ENCODE measurements around the gene WDR48. TPM values are rescaled to one million over a fixed set of nuclear protein-coding genes. Genes with fewer than 3 reads are reported as not detected.

The WDR48 gene
- total RNA-seq, 1 experiment from 2014 or later = 34.1 TPM

DNA sequence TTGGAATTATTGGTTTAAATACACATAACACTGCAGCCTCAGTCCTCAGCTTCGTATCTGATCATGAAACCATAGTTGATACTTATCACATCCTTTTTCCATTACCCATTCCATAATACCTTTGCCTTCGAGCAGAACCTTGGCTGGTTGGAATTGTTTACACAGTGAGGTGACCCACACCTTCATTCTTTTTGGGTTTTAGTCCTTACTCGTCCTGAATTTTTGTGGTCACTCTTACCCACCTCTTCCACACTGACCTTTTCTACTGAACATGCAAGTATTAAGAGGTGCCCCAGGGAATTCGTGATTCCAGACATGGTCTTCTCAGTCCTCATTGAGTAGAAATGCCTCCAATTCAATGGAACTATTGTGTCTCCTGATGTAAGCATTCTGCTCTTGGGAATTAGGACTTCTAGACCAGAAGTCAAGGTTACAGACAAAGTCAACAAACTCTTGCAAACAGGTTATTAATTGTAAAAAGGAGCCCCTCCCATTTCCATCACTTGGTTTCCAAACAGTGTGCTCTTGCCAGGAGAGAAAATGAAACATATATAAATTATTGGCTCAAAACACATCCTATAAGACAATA is 37.8 kb upstream of the WDR48 start:
- intact Hi-C loops (cut with micrococcal nuclease; ENCODE audit: unreplicated experiment) = no loop called here
- Mint-ChIP-seq H3K36me3 (ENCODE audit: insufficient read depth, unreplicated experiment) (no peaks in the 10 kb centered on the region), H3K4me3 (ENCODE audit: low read depth, unreplicated experiment) (no peak overlapping the region), H3K9me3 (ENCODE audit: low read depth, unreplicated experiment) (no peaks in the 10 kb centered on the region), H3K4me1 (ENCODE audit: low read depth, unreplicated experiment) (no peaks in the 10 kb centered on the region), H3K27me3 (ENCODE audit: unreplicated experiment) (peaks cover 13% of the 10 kb centered on the region), H3K27ac (ENCODE audit: unreplicated experiment) (no peak overlapping the region)
- no TSS peak for BruUV-seq (replicated peaks)
- DNase-seq = no peak
- TF ChIP-seq, protein P1, sequence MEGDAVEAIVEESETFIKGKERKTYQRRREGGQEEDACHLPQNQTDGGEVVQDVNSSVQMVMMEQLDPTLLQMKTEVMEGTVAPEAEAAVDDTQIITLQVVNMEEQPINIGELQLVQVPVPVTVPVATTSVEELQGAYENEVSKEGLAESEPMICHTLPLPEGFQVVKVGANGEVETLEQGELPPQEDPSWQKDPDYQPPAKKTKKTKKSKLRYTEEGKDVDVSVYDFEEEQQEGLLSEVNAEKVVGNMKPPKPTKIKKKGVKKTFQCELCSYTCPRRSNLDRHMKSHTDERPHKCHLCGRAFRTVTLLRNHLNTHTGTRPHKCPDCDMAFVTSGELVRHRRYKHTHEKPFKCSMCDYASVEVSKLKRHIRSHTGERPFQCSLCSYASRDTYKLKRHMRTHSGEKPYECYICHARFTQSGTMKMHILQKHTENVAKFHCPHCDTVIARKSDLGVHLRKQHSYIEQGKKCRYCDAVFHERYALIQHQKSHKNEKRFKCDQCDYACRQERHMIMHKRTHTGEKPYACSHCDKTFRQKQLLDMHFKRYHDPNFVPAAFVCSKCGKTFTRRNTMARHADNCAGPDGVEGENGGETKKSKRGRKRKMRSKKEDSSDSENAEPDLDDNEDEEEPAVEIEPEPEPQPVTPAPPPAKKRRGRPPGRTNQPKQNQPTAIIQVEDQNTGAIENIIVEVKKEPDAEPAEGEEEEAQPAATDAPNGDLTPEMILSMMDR (IDR thresholded peaks at IDR 0.05; ENCODE audit: unreplicated experiment) = no peak
- CTCF ChIA-PET = no interaction called here

DNA sequence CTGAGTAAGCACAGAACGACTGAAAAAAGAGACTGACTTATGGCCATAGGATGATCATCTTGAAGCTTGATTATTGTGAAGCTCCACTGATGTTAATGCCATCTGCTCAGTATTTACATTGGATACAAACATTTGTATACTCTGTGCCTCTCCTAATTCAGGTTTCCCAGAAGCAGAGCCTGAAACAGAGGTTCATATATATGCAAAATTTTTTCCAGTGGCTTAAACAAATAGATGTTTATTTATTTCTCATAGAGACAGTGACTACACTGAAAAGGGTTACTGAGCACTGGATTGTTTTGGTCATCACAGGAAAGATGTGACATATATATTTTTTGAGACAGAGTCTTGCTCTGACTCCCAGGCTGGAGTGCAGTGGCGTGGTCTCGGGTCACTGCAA is 36.4 kb upstream of the WDR48 start:
- H3K27ac Mint-ChIP-seq (ENCODE audit: unreplicated experiment) = no peak overlapping the region
- no peak overlapping the region for H3K4me3 Mint-ChIP-seq (ENCODE audit: low read depth, unreplicated experiment)
- peaks cover 13% of the 10 kb centered on the region for H3K27me3 Mint-ChIP-seq (ENCODE audit: unreplicated experiment)
- H3K4me1 Mint-ChIP-seq (ENCODE audit: low read depth, unreplicated experiment) = no peaks in the 10 kb centered on the region
- BruUV-seq (replicated peaks) = no TSS peak
- no peak for DNase-seq
- no peaks in the 10 kb centered on the region for H3K36me3 Mint-ChIP-seq (ENCODE audit: insufficient read depth, unreplicated experiment)
- no peaks in the 10 kb centered on the region for H3K9me3 Mint-ChIP-seq (ENCODE audit: low read depth, unreplicated experiment)
- intact Hi-C loops (cut with micrococcal nuclease; ENCODE audit: unreplicated experiment) = no loop called here
- TF ChIP-seq, protein P1 (IDR thresholded peaks at IDR 0.05; ENCODE audit: unreplicated experiment) = no peak
- CTCF ChIA-PET = no interaction called here

DNA sequence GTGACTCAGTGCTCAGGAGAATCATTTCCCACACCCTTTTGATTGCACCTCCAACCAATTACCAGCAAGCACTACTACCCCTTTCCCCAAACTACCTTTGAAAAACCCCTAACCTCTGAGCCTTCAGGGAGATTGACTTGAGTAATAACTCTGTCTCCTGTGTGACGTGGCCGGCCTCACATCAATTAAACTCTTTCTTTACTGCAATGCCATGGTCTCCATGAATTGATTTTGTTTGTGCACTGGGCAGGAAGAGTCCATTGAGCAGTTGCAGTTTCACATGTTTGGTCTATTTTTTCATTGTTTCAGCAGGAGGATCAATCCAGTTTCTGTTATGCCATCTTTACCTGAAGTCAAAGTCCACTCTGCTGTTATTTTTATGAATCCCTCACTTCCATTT is 32.5 kb upstream of the WDR48 start:
- intact Hi-C loops (cut with micrococcal nuclease; ENCODE audit: unreplicated experiment) = no loop called here
- CTCF ChIA-PET = no interaction called here
- no TSS peak for BruUV-seq (replicated peaks)
- Mint-ChIP-seq H3K36me3 (ENCODE audit: insufficient read depth, unreplicated experiment) (no peaks in the 10 kb centered on the region), H3K4me1 (ENCODE audit: low read depth, unreplicated experiment) (no peaks in the 10 kb centered on the region), H3K4me3 (ENCODE audit: low read depth, unreplicated experiment) (no peak overlapping the region), H3K27me3 (ENCODE audit: unreplicated experiment) (peaks cover 13% of the 10 kb centered on the region), H3K9me3 (ENCODE audit: low read depth, unreplicated experiment) (no peaks in the 10 kb centered on the region), H3K27ac (ENCODE audit: unreplicated experiment) (no peak overlapping the region)
- no peak for DNase-seq
- TF ChIP-seq, protein P1 (IDR thresholded peaks at IDR 0.05; ENCODE audit: unreplicated experiment) = no peak

DNA sequence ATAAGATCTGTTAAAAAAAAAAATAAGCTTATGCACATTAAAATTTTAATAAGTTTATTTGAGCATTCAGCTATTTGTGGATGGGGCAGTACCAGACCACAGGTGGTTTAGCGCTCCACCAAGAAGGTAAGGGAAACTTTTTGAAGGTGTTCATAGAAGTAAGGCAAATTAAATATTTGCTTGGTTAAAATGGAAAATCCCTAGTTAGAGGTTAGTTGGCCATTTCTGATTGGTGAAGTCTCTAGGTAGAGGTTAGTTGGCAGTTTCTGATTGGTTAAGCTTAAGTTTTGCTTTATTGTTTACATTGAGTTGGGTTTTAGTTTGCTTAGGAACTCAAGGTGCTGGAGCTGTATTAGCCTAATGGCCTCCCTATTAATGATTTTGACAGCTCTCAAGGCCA is 30.8 kb upstream of the WDR48 start:
- H3K4me3 Mint-ChIP-seq (ENCODE audit: low read depth, unreplicated experiment) = no peak overlapping the region
- TF ChIP-seq, protein P1 (IDR thresholded peaks at IDR 0.05; ENCODE audit: unreplicated experiment) = no peak
- no TSS peak for BruUV-seq (replicated peaks)
- intact Hi-C loops (cut with micrococcal nuclease; ENCODE audit: unreplicated experiment) = no loop called here
- H3K36me3 Mint-ChIP-seq (ENCODE audit: insufficient read depth, unreplicated experiment) = no peaks in the 10 kb centered on the region
- CTCF ChIA-PET = interaction anchor here (1.0 to 1.2 kb wide), 2 partner anchors 11 to 21 kb away, joined by 3 to 7 read pairs; no protein-coding TSS in a partner anchor
- peaks cover 15% of the 10 kb centered on the region for H3K27me3 Mint-ChIP-seq (ENCODE audit: unreplicated experiment)
- H3K9me3 Mint-ChIP-seq (ENCODE audit: low read depth, unreplicated experiment) = no peaks in the 10 kb centered on the region
- no peaks in the 10 kb centered on the region for H3K4me1 Mint-ChIP-seq (ENCODE audit: low read depth, unreplicated experiment)
- no peak overlapping the region for H3K27ac Mint-ChIP-seq (ENCODE audit: unreplicated experiment)
- DNase-seq = no peak

Measured in Calu3 (cell line).